ENCODE measurements around the gene PCDHGA4. TPM values are rescaled to one million over a fixed set of nuclear protein-coding genes. Genes with fewer than 3 reads are reported as not detected.
"Not testable (repeated sequence)": the region's sequence is repeated elsewhere in the genome, so short reads cannot be mapped to it uniquely, and the experiment has no call there.

The PCDHGA4 gene
- total and polyA plus RNA-seq, 8 donors, result 0.08 to 9.3 (median 2.0) TPM; not detected in 2

DNA sequence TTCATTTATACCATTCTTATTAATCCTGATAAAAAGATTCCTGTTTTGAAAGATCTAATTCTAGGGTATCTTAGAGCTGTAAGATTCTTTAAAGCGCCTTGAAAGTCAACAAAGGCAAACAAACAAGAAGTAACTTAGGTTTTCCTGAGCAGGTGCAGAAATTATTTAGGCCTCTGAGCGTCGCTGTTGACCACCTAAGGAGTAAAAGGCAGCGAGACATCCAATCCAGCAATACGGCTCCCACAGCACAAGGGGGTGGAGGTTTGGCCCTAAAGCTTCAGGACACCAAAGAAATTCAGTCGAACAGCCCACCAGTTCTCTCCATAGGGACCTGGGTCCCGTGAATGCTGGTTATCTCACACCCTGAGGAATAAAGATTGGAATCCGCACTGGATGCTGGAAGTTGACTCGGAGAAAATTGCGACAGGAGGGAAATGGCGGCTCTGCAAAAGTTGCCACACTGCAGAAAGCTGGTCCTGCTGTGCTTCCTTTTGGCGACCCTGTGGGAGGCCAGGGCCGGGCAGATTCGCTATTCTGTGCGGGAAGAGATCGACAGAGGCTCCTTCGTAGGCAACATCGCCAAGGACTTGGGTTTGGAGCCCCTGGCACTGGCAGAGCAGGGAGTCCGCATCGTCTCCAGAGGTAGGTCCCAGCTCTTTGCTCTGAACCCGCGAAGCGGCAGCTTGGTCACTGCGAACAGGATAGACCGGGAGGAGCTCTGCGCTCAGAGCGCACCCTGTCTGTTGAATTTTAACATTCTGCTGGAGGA is 16.1 kb upstream of the PCDHGA4 start, which contains the start of gene PCDHGA2:
TSS of gene PCDHGA2 (plus strand) at position 223 of the 769 bp plus-strand sequence.
- peak within 1 kb of the TSS in 3 of 4 donors; percentile 18 to 29 (median 26) for H3K4me3 ChIP-seq
- intact Hi-C loops (cut with DNase I; ENCODE audit: low total_unique reads), result no loop called here
- H3K27ac ChIP-seq, result no peak within 1 kb of the TSS
- no peaks in the 10 kb centered on the region for H3K4me1 ChIP-seq
- DNase-seq, result peak in 1 of 2 donors; percentile 55
- peaks cover 0 to 58% (median 15%) of the 10 kb centered on the region in 3 donors for H3K27me3 ChIP-seq
- TF ChIP-seq POLR2A (IDR thresholded peaks at IDR 0.05) (no peak), POLR2AphosphoS5 (IDR thresholded peaks at IDR 0.05) (no peak), EP300 (IDR thresholded peaks at IDR 0.05) (no peak)
- TF ChIP-seq, protein P1, sequence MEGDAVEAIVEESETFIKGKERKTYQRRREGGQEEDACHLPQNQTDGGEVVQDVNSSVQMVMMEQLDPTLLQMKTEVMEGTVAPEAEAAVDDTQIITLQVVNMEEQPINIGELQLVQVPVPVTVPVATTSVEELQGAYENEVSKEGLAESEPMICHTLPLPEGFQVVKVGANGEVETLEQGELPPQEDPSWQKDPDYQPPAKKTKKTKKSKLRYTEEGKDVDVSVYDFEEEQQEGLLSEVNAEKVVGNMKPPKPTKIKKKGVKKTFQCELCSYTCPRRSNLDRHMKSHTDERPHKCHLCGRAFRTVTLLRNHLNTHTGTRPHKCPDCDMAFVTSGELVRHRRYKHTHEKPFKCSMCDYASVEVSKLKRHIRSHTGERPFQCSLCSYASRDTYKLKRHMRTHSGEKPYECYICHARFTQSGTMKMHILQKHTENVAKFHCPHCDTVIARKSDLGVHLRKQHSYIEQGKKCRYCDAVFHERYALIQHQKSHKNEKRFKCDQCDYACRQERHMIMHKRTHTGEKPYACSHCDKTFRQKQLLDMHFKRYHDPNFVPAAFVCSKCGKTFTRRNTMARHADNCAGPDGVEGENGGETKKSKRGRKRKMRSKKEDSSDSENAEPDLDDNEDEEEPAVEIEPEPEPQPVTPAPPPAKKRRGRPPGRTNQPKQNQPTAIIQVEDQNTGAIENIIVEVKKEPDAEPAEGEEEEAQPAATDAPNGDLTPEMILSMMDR (IDR thresholded peaks at IDR 0.05), result no peak
- 8 to 17% (median 13%) methylated on average over 27 of the region's 27 CpGs for WGBS, 5 donors
- no peaks in the 10 kb centered on the region for H3K36me3 ChIP-seq
- H3K9me3 ChIP-seq, result peaks cover 33 to 96% (median 87%) of the 10 kb centered on the region in 4 donors

DNA sequence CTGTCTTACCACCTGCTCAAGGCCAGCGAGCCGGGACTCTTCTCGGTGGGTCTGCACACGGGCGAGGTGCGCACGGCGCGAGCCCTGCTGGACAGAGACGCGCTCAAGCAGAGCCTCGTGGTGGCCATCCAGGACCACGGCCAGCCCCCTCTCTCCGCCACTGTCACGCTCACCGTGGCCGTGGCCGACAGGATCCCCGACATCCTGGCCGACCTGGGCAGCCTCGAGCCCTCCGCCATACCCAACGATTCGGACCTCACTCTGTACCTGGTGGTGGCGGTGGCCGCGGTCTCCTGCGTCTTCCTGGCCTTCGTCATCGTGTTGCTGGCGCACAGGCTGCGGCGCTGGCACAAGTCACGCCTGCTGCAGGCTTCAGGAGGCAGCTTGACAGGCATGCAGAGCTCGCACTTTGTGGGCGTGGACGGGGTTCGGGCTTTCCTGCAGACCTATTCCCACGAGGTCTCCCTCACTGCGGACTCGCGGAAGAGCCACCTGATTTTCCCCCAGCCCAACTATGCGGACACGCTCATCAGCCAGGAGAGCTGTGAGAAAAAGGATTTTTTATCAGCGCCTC is 14.0 kb upstream of the PCDHGA4 start:
- Histone ChIP-seq H3K9me3 (peaks cover 40 to 100% (median 95%) of the 10 kb centered on the region in 4 donors), H3K27me3 (peaks cover 0 to 66% (median 14%) of the 10 kb centered on the region in 3 donors)
- DNase-seq; H3K4me3 ChIP-seq; H3K36me3 ChIP-seq; H3K27ac ChIP-seq; H3K4me1 ChIP-seq; intact Hi-C loops (cut with DNase I; ENCODE audit: low total_unique reads): not testable (repeated sequence)
- 42 to 70% (median 62%) methylated on average over 19 to 44 of the region's 45 CpGs for WGBS, 5 donors

DNA sequence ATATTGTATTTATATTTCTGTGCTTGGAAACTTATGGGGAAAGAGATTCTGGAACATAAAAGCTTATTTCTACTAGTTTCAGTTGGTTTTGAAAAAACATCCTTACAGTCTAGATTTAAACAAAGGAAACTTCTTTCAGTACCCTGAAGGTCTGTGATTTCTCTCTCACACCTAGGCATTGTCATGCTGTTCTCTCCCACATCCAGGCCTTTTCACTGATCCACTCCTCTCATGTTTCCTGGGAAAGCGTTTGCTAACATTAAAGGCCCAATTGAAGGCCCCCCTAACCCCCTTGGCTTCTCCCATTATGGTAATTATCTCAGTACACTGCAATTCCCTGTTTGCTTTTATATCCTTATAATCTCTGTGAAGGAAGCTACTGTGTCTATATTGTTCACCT is 12.0 kb upstream of the PCDHGA4 start:
- no peaks in the 10 kb centered on the region for H3K4me1 ChIP-seq
- peaks cover 0 to 8% (median 0%) of the 10 kb centered on the region in 4 donors for H3K36me3 ChIP-seq
- TF ChIP-seq EP300 (IDR thresholded peaks at IDR 0.05), result no peak
- TF ChIP-seq POLR2A (IDR thresholded peaks at IDR 0.05), result no peak
- TF ChIP-seq POLR2AphosphoS5 (IDR thresholded peaks at IDR 0.05), result no peak
- TF ChIP-seq, protein P1 (IDR thresholded peaks at IDR 0.05), result no peak
- 5 to 26% (median 17%) methylated on average over 1 of the region's 1 CpG for WGBS, 5 donors
- DNase-seq, result no peak
- peaks cover 46 to 100% (median 98%) of the 10 kb centered on the region in 4 donors for H3K9me3 ChIP-seq
- intact Hi-C loops (cut with DNase I; ENCODE audit: low total_unique reads), result no loop called here
- peaks cover 0 to 65% (median 18%) of the 10 kb centered on the region in 3 donors for H3K27me3 ChIP-seq
- no peak overlapping the region for H3K4me3 ChIP-seq
- no peak overlapping the region for H3K27ac ChIP-seq

DNA sequence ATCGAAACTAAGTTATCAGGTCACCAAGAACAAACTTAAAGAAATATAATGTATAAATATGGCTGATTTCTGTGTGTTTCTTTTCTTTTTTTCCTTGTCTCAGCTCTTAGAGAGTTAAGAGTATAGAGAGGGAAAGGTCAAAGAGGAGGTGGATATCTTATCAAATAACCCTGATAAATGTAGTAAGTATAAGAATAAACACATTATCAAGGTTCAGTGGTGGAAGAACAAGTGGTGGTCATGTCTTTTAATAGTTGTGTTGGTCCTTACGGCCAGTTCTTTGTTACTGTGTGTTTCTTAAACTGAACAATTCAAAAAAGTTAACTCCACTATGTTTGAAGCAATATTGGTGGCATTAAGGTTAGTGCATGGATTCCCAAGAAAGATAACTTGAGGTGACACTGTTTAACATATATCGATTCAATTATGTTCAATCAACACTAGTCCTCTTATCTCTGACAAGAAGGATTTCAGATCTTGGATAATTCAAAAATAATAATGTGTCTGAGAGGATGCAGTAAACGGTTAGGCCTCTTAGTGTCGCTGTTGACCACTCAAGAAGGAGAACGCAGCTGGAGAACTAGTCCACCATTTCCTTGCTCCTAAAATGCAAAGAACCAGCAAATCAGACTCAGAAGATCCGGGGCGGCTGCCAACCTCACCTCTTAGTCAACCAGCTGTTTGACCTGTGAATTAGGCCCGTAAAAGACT is 11.4 kb upstream of the PCDHGA4 start, which contains the start of gene PCDHGA3:
TSS of gene PCDHGA3 (plus strand) at position 588 of the 711 bp plus-strand sequence. CDS start 205 bp downstream, outside the sequence.
- DNase-seq, result peak in 1 of 2 donors; percentile 42
- 17 to 25% (median 24%) methylated on average over 9 of the region's 9 CpGs for WGBS, 5 donors
- Histone ChIP-seq H3K4me1 (no peaks in the 10 kb centered on the region), H3K27me3 (peaks cover 0 to 66% (median 18%) of the 10 kb centered on the region in 3 donors), H3K36me3 (peaks cover 0 to 8% (median 0%) of the 10 kb centered on the region in 4 donors), H3K9me3 (peaks cover 42 to 99% (median 96%) of the 10 kb centered on the region in 4 donors), H3K4me3 (peak within 1 kb of the TSS in 2 of 4 donors; percentile 4 to 17), H3K27ac (no peak within 1 kb of the TSS)
- intact Hi-C loops (cut with DNase I; ENCODE audit: low total_unique reads), result no loop called here
- no peak for TF ChIP-seq POLR2AphosphoS5 (IDR thresholded peaks at IDR 0.05)
- no peak for TF ChIP-seq EP300 (IDR thresholded peaks at IDR 0.05)
- no peak for TF ChIP-seq POLR2A (IDR thresholded peaks at IDR 0.05)
- TF ChIP-seq, protein P1 (IDR thresholded peaks at IDR 0.05), result no peak
